NCI-H2081 (cell line): ENCODE measurements around the gene RABL6.
A peak's percentile ranks its signal among the peaks of the same experiment; 100 is the strongest.
"Not testable (repeated sequence)": the region's sequence is repeated elsewhere in the genome, so short reads cannot be mapped to it uniquely, and the experiment has no call there.

Experiments
- DNase-seq, 2 experiments: peaks; one replicate each; lab custom pipeline; 2025; lab: John Stamatoyannopoulos, UW

The RABL6 gene

GRCh38 chr9:136795000-136795348 is 12.8 kb upstream of the RABL6 start:
- no peak for DNase-seq

DNA sequence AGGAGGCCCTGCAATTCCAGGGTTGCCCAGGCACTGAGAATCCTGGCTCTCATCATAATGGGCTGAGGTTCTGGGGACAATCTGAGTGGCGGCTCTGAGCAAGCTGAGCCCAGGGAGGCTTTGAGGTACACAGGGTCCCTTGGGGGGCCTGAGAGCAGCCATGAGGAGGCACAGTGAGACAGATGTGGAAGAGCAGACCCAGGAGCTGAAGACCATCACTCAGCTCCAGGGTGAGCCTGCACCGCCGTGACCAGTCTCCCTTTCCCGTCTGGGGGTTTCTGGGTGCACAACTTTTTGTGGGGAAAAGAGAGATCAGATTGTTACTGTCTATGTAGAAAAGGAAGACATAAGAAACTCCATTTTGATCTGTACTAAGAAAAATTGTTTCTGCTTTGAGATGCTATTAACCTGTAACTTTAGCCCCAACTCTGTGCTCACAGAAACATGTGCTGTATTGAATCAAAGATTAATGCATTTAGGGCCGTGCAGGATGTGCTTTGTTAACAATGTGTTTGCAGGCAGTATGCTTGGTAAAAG is 11.4 kb upstream of the RABL6 start, which contains the start of gene CCDC183:
Gene CCDC183, plus strand, starts transcription at position 101 of the 537 bp plus-strand sequence. Its CDS starts 60 bp downstream, at position 161.
- DNase-seq, result no peak

- DNase-seq, result peak in 1 of 2 experiments; percentile 11
These were observed 10.9 kb upstream of the RABL6 start for GRCh38 chr9:136796775-136797347.

DNA sequence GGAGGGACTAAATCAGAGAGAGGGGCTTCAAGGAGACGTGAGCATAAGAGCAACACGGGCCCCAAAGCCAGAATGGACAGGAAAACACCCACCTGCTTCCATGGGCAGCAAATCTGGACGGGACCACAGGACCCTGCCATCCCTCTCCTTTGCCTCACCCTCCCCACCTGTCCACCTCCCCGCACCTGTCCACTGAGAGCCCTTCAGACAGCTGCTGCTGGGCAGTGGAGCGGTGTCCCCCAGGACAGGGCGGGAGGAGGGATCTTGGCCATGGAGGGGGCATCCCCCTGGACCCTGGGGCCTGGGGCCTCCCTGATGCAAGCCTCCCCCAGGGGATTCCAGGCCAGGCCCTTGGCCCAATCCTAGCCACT is 9.1 kb upstream of the RABL6 start:
- no peak for DNase-seq

DNA sequence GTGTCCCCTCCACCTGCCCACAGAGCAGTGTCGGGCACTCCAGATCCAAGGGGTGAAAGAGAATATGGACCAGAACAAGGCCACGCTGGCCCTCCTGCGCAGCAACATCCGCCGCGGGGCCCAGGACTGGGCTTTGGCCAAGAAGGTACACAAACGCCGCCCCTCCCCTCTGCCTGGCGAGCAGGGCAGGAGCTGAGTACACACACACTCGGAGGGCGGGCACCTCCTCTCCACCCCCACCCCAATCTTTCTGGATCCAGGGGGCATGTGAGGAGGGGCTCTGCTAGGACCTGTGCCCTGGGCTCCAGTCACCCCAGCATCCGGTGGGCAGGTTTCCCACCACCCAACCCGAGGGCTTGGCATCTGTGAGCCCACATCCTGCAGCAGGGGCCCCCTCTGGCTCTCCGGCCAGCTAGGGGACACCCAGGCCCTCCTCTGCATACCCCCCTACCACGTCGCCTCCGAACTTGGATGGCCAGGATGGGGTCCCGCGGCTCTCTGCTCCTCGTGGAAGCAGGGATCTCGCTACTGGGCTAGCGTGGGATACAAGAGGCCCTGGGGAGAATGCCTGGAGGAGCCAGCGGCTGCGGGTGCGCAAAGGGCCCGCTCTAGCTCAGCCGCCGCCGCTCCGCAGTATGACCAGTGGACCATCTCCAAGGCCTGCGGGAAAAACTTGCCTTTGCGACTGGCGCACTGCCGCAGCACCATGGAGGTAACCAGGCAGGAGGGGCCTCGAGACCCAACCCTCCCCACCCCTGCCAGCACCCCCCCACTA is 8.5 kb upstream of the RABL6 start:
- peak; percentile 86 to 88 for DNase-seq

DNA sequence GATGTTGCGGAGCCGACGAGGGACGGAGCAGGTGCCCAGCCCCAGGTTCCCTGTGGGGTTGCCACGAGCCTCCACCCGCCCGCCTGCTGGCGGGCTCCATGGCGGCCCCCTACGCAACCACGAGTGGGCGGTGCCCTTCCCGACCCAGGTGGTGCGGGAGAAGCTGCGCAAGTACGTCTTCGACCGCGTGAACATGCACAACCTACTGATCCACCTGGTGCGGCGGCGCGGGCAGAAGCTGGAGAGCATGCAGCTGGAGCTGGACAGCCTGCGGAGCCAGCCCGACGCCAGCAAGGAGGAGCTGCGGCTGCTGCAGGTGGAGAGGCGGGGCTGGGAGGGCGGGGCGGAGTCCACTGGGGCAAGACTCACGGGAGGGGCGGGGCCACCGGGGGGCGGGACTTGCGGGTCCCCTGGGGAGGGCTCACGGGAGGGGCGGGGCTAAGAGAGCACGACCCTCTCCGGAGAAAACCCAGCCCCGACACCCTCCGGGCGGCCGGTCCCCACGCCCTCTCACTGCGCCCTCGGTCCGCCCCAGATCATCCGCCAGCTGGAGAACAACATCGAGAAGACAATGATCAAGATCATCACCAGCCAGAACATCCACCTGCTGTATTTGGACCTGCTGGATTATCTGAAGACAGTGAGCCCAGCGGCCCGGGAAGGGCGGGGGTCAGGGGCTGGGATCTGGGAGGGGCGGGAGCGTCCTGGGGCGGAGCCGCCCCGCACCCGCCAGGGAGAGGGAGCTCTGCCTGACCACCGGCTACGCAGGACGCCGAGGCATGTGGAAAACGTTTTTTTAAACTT is 7.7 kb upstream of the RABL6 start:
- DNase-seq, result peak; percentile 92 to 93

GRCh38 chr9:136802321-136802720 is 5.4 kb upstream of the RABL6 start:
- no peak for DNase-seq

- not testable (repeated sequence) for DNase-seq
These were observed 4.7 kb upstream of the RABL6 start for GRCh38 chr9:136803009-136803550.

GRCh38 chr9:136803551-136804508 is 3.9 kb upstream of the RABL6 start:
- DNase-seq, result no peak

- DNase-seq, result no peak
These were observed 3.1 kb upstream of the RABL6 start for GRCh38 chr9:136804509-136805206.

- DNase-seq, result no peak
These were observed 2.5 kb upstream of the RABL6 start for GRCh38 chr9:136805207-136805740.

GRCh38 chr9:136806067-136806466 is 1.7 kb upstream of the RABL6 start:
- no peak for DNase-seq

- DNase-seq, result no peak
These were observed 1.0 kb upstream of the RABL6 start for GRCh38 chr9:136806631-136807201.

GRCh38 chr9:136808075-136808805 is 492 bp downstream of the RABL6 start:
- peak in 1 of 2 experiments; percentile 45 for DNase-seq

- peak in 1 of 2 experiments; percentile 45 for DNase-seq
These were observed 1.0 kb downstream of the RABL6 start for GRCh38 chr9:136808806-136809158.

GRCh38 chr9:136814725-136815421 is 7.1 kb downstream of the RABL6 start:
- DNase-seq, result no peak

DNA sequence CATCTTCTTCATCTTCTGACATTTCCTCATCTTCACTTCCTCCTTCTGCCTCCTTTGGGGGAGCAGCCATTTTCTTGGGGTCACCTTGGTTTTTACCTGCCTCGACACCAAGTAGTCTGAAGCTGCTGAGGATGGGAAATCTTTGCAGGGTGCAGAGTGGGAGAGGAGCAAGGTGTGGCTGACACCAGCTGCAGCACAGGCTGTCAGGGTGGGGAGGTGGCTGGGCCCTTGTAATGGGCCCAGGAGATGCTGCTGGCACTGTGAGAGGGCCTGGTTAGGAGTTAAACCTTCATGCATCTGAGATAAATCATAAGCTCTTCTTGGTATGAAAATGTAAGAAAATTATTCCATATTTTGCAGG is 7.7 kb downstream of the RABL6 start:
- DNase-seq, result no peak

DNA sequence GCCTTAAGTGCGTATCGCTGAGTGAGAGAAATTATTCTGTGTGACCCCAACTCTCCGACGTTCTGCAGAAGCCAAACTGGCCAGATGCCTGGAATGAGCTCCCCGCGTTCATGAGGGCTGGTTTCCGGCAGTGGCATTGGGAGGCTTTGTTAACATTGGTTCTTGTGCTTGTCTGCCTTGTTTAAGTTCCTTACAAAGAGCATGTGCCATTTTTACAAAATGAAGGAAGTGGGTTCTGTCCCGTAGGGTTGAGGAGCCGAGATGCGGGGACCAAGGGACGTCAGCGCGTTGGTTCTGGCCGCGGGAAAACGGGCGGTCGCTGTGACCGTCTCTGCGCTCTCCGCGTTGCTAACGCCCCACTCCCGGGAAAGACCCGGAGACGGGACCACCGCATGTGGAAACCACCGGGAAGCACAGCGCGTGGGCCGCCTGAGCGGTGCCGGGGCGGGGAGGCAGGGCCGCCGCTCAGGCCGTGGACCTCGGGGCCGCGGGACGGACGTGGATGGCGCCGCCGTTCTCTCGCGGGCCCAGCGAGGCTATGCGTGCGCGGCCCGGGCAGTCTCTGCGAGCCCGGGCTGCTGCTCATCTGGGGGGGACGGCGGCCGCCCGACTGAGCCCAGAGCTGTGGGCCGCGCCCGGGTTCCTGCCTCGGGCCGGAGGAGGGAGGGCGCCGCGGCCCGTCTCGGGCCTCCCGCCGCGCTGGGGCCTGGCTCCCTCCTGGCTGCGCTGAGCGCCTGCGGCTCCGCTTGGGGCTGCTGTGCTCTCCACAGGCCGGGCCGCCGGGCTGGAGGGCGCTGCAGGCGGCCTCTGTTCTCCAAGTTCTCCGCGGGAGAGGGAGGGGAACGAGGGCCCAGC is 13.4 kb downstream of the RABL6 start:
- no peak for DNase-seq
